ENCODE data around the gene PPARGC1A.

PPARGC1A gene

GRCh38 chr4:23932186-23932585 lies 42.3 kb upstream of the PPARGC1A start:
- no peak for DNase-seq (ENCODE audit: low read depth)
- no peak overlapping the region for H3K4me3 ChIP-seq (ENCODE audit: low read depth, low read length)
- no peak for TF ChIP-seq CTCF (IDR thresholded peaks at IDR 0.05; ENCODE audit: low read depth, low read length, missing control alignments)
- in situ Hi-C loops (cut with HindIII; ENCODE audit: low sequenced_read_pairs): no loop called here

- in situ Hi-C loops (cut with HindIII; ENCODE audit: low sequenced_read_pairs): no loop called here
- H3K4me3 ChIP-seq (ENCODE audit: low read depth, low read length): no peak overlapping the region
- no peak for TF ChIP-seq CTCF (IDR thresholded peaks at IDR 0.05; ENCODE audit: low read depth, low read length, missing control alignments)
- no peak for DNase-seq (ENCODE audit: low read depth)
Observed at GRCh38 chr4:23931489-23931830, 41.6 kb upstream of the PPARGC1A start.

GRCh38 chr4:23930750-23931488 lies 41.1 kb upstream of the PPARGC1A start:
- no peak for DNase-seq (ENCODE audit: low read depth)
- in situ Hi-C loops (cut with HindIII; ENCODE audit: low sequenced_read_pairs): no loop called here
- no peak for TF ChIP-seq CTCF (IDR thresholded peaks at IDR 0.05; ENCODE audit: low read depth, low read length, missing control alignments)

GRCh38 chr4:23929248-23929647 lies 39.4 kb upstream of the PPARGC1A start:
- no peak overlapping the region for H3K4me3 ChIP-seq (ENCODE audit: low read depth, low read length)
- no peak for TF ChIP-seq CTCF (IDR thresholded peaks at IDR 0.05; ENCODE audit: low read depth, low read length, missing control alignments)
- peak; percentile 69 for DNase-seq (ENCODE audit: low read depth)
- in situ Hi-C loops (cut with HindIII; ENCODE audit: low sequenced_read_pairs): no loop called here

More at GRCh38 chr4:23930750-23931488, 41.1 kb upstream of the PPARGC1A start:
- no peak overlapping the region for H3K4me3 ChIP-seq (ENCODE audit: low read depth, low read length)

GRCh38 chr4:23924556-23924955 lies 34.7 kb upstream of the PPARGC1A start:
- in situ Hi-C loops (cut with HindIII; ENCODE audit: low sequenced_read_pairs): no loop called here
- TF ChIP-seq CTCF (IDR thresholded peaks at IDR 0.05; ENCODE audit: low read depth, low read length, missing control alignments): no peak
- DNase-seq (ENCODE audit: low read depth): no peak
- no peak overlapping the region for H3K4me3 ChIP-seq (ENCODE audit: low read depth, low read length)

- no peak overlapping the region for H3K4me3 ChIP-seq (ENCODE audit: low read depth, low read length)
- no peak for DNase-seq (ENCODE audit: low read depth)
- in situ Hi-C loops (cut with HindIII; ENCODE audit: low sequenced_read_pairs): no loop called here
- no peak for TF ChIP-seq CTCF (IDR thresholded peaks at IDR 0.05; ENCODE audit: low read depth, low read length, missing control alignments)
Observed at GRCh38 chr4:23923840-23924239, 34.0 kb upstream of the PPARGC1A start.
